GM12878 (cell line): ENCODE measurements around the gene OGFOD2. TPM values are rescaled to one million over a fixed set of nuclear protein-coding genes. Genes with fewer than 3 reads are reported as not detected.

Experiments used
- ATAC-seq: fragments of 200-7000 bp; cut with Tn5 transposase; 3 replicates; pipeline ENCODE4 v1.9.1; 2020; ENCODE audit warnings: mild to moderate bottlenecking, moderate library complexity
- BruUV-seq: library from RNA; stranded (reverse); fragments of 400-500 nt; replicated peaks from 2 replicates; lab custom pipeline; 2021; lab: Mats Ljungman, UMichigan
- CTCF ChIA-PET: fragments of 300-600 bp; sonication (Branson Sonifier 250); formaldehyde crosslinking; extraction: SDS; loops from one replicate; lab custom pipeline; 2021; ENCODE audit warnings: inconsistent platforms; lab: Yijun Ruan, JAX
- POLR2A ChIA-PET: fragments of 350-600 bp; formaldehyde crosslinking; extraction: SDS; loops from one replicate; lab custom pipeline; 2021; ENCODE audit warnings: inconsistent platforms; lab: Charles Lee
- RAD21 ChIA-PET: fragments of 300-600 bp; sonication (Branson Sonifier 250); formaldehyde crosslinking; loops from one replicate; lab custom pipeline; 2023; ENCODE audit warnings: antibody characterized with exemption; ENCODE audit not compliant: unreplicated experiment; lab: Charles Lee
- SMC1A ChIA-PET: fragments of 300-600 bp; sonication (Branson Sonifier 250); formaldehyde crosslinking; loops from one replicate; lab custom pipeline; 2023; ENCODE audit not compliant: unreplicated experiment, uncharacterized antibody; lab: Charles Lee
- DNase-seq: peaks from one replicate; pipeline ENCODE4 v3.0.0-alpha.2; 2011; ENCODE audit warnings: low read depth, low spot score
- FAIRE-seq: peaks from 3 replicates; lab custom pipeline; 2011; peaks lifted over from hg19 to GRCh38; lab: Jason Lieb, UNC
- H2AFZ ChIP-seq: 2 replicates; pipeline ENCODE4 v1.6.0; 2011; ENCODE audit warnings: low read depth, low read length, control low read depth; ENCODE audit not compliant: control insufficient read depth
- H3K27ac ChIP-seq: 2 replicates; pipeline ENCODE4 v1.5.1; 2011; ENCODE audit warnings: control low read depth; ENCODE audit not compliant: control insufficient read depth, insufficient read depth
- H3K27me3 ChIP-seq, 2 experiments: replicated peaks in 1 of 2; 2 replicates each; pipeline versions ENCODE4 v1.6.0 to v1.6.1; 2011; ENCODE audit warnings: low read length in 1 of 2; ENCODE audit not compliant: control insufficient read depth in 2 of 2, insufficient read depth in 2 of 2
- H3K36me3 ChIP-seq, 2 experiments: 2 replicates each; pipeline ENCODE4 v1.5.1; 2011; ENCODE audit warnings: low read length in 1 of 2; ENCODE audit not compliant: control insufficient read depth in 2 of 2, insufficient read depth in 2 of 2
- H3K4me1 ChIP-seq: 2 replicates; pipeline ENCODE4 v1.6.1; 2011; ENCODE audit warnings: mild to moderate bottlenecking, low read length, moderate library complexity, mixed read lengths; ENCODE audit not compliant: control insufficient read depth, insufficient read depth
- H3K4me2 ChIP-seq: 2 replicates; pipeline ENCODE4 v1.6.0; 2011; ENCODE audit warnings: control low read depth; ENCODE audit not compliant: control insufficient read depth, insufficient read depth
- H3K4me3 ChIP-seq: fragments of 200-600 bp; sonication (generic); 2 replicates; pipeline ENCODE4 v1.5.1; 2016
- H3K79me2 ChIP-seq: 2 replicates; pipeline ENCODE4 v1.6.0; 2011; ENCODE audit warnings: low read length; ENCODE audit not compliant: control insufficient read depth, insufficient read depth
- H3K9ac ChIP-seq: 2 replicates; pipeline ENCODE4 v1.8.0; 2011; ENCODE audit warnings: low read length, control low read depth, mixed read lengths; ENCODE audit not compliant: control insufficient read depth, insufficient read depth
- H3K9me3 ChIP-seq: replicated peaks from 3 replicates; pipeline ENCODE4 v1.5.1; 2011; ENCODE audit warnings: mild to moderate bottlenecking, low read length; ENCODE audit not compliant: control insufficient read depth, insufficient read depth
- H4K20me1 ChIP-seq: 2 replicates; pipeline ENCODE4 v1.6.0; 2011; ENCODE audit not compliant: control insufficient read depth, insufficient read depth
- CEBPB ChIP-seq, 2 experiments: fragments of 150-350 bp in 1 of 2; IDR thresholded peaks; 2 replicates each; pipeline ENCODE4 v1.6.1; 2012 to 2014; ENCODE audit warnings: low read depth in 2 of 2, low read length in 2 of 2, borderline replicate concordance in 1 of 2, inconsistent platforms in 1 of 2
- SKIL ChIP-seq: fragments of 450-650 bp; IDR thresholded peaks from 2 replicates; pipeline ENCODE4 v1.6.1; 2017; ENCODE audit warnings: mild to moderate bottlenecking, low read depth, inconsistent platforms; ENCODE audit not compliant: poor library complexity, severe bottlenecking
- WGBS: methylation state at CpG from one replicate; pipeline ENCODE4 v1.1.6; 2016; ENCODE audit warnings: low lambda C conversion rate; ENCODE audit not compliant: insufficient replicate concordance, insufficient coverage; ENCODE audit errors: missing lambda C conversion rate; 5-methylcytosine and 5-hydroxymethylcytosine counted together
- in situ Hi-C: fragments of 300-500 bp; cut with MboI; formaldehyde crosslinking; loops from 9 replicates; pipeline ENCODE4 v1.14.3; 2018; ENCODE audit warnings: mixed read lengths
- intact Hi-C: fragments of 100-400 bp; cut with micrococcal nuclease; formaldehyde crosslinking; loops from one replicate; pipeline ENCODE4 v1.14.2; 2022; ENCODE audit not compliant: unreplicated experiment
- polyA plus RNA-seq, 11 experiments: library from polyadenylated mRNA; depleted of rRNA in 4 of 11; unstranded in 6 of 11; stranded (reverse) in 5 of 11; fragments of >200 nt; fragmentation: Nextera tagmentation in 4 of 11; fragmentation: Illumina TruSeq in 1 of 11; extraction: Ambion mirVana in 4 of 11; extraction: Trizol in 1 of 11; gene quantifications; 1 replicate in 1 of 11; 2 replicates in 10 of 11; pipeline versions ENCODE4 v1.2.1 to v1.2.3, GENCODE V29; 2011 to 2016; ENCODE audit warnings: inconsistent platforms in 2 of 11, missing spikeins in 2 of 11, low read depth in 1 of 11
- total RNA-seq, 4 experiments: library from RNA; depleted of rRNA in 3 of 4; stranded (reverse); fragments of >200 nt in 3 of 4; fragmentation: Illumina TruSeq in 1 of 4; extraction: Trizol in 1 of 4; gene quantifications; 2 replicates each; pipeline versions ENCODE4 v1.2.1 to v1.2.3, GENCODE V29; 2013 to 2021

Gene OGFOD2
- total and polyA plus RNA-seq, 10 of the 15 experiments (the other 5 are each of a cell fraction or from before 2014, with no cell fraction given), result 0.93 to 29.2 (median 16.3) TPM

- no peak overlapping the region for H3K27ac ChIP-seq
- no peak for TF ChIP-seq CEBPB (IDR thresholded peaks at IDR 0.05; ENCODE audit: borderline replicate concordance in 1 of 2, low read depth in 2 of 2, low read length in 2 of 2)
- no peak for TF ChIP-seq SKIL
- no peak overlapping the region for H3K9ac ChIP-seq
- peaks cover 4% of the 10 kb centered on the region; the same call in 1 of the 2 replicates for H3K4me1 ChIP-seq
- FAIRE-seq (no peak), ATAC-seq (no peak), DNase-seq (no peak)
- WGBS, result 72% methylated on average over 15 of the region's 15 CpGs
- no peak overlapping the region; the same call in 1 of the 2 replicates for H3K4me2 ChIP-seq
- no peaks in the 10 kb centered on the region for H3K36me3 ChIP-seq
- ChIA-PET SMC1A (interaction anchor here (1.0 to 1.8 kb wide), 4 partner anchors 9 to 271 kb away, joined by 3 to 5 read pairs (median 4); no protein-coding TSS in a partner anchor), CTCF (interaction anchor here (0.6 to 2.0 kb wide), 6 partner anchors 14 to 271 kb away, joined by 3 to 6 read pairs (median 4); no protein-coding TSS in a partner anchor), POLR2A (interaction anchor here (0.5 kb wide), 2 partner anchors 260 to 623 kb away, joined by 4 to 5 read pairs; no protein-coding TSS in a partner anchor), RAD21 (interaction anchor here (0.6 to 1.6 kb wide), 4 partner anchors 102 to 1934 kb away, joined by 3 to 5 read pairs (median 3); no protein-coding TSS in a partner anchor)
- in situ Hi-C loops, result no loop called here
- no peak overlapping the region for H2AFZ ChIP-seq
- BruUV-seq, result no TSS peak
- no peaks in the 10 kb centered on the region for H3K9me3 ChIP-seq
- intact Hi-C loops, result no loop called here
- no peak overlapping the region for H3K4me3 ChIP-seq
- no peaks in the 10 kb centered on the region for H3K27me3 ChIP-seq
- no peaks in the 10 kb centered on the region for H3K79me2 ChIP-seq
- peaks cover 3% of the 10 kb centered on the region for H4K20me1 ChIP-seq
Measured at GRCh38 chr12:122966743-122967550, 8.1 kb upstream of the OGFOD2 start.
